Endothelial cell of umbilical vein (primary cell): ENCODE results near the gene TEX54. TPM values are rescaled to one million over a fixed set of nuclear protein-coding genes. Genes with fewer than 3 reads are reported as not detected.

Source experiments
- BruUV-seq: library from RNA; stranded (reverse); fragments of 400-500 nt; replicated peaks from 2 replicates; lab custom pipeline; 2021; lab: Mats Ljungman, UMichigan
- CTCF ChIA-PET: fragments of 300-600, 350-600 bp; sonication (Branson Sonifier 250); formaldehyde crosslinking; loops from one replicate; lab custom pipeline; 2021; ENCODE audit warnings: antibody characterized with exemption, inconsistent platforms; lab: Charles Lee
- POLR2A ChIA-PET: fragments of 300-600, 350-600 bp; sonication (Branson Sonifier 250); formaldehyde crosslinking; loops from one replicate; lab custom pipeline; 2021; ENCODE audit warnings: antibody characterized with exemption, inconsistent platforms; lab: Charles Lee
- DNase-seq: peaks from one replicate; pipeline ENCODE4 v3.0.0-alpha.2; 2011; ENCODE audit warnings: low read depth, low spot score
- FAIRE-seq: peaks from 2 replicates; lab custom pipeline; 2011; peaks lifted over from hg19 to GRCh38; lab: Jason Lieb, UNC
- H2AFZ ChIP-seq: 2 replicates; pipeline ENCODE4 v1.6.0; 2012; ENCODE audit warnings: low read depth, low read length, control low read depth, inconsistent platforms
- H3K27ac ChIP-seq: 2 replicates; pipeline ENCODE4 v1.5.1; 2011; ENCODE audit warnings: low read depth, mild to moderate bottlenecking, control low read depth, low read length, moderate library complexity; ENCODE audit not compliant: insufficient read depth
- H3K27me3 ChIP-seq, 2 experiments: 2 replicates each; pipeline versions ENCODE4 v1.6.0 to v1.6.1; 2011; ENCODE audit warnings: low read length in 2 of 2, mixed read lengths in 1 of 2; ENCODE audit not compliant: control insufficient read depth in 2 of 2, insufficient read depth in 2 of 2
- H3K36me3 ChIP-seq, 2 experiments: 2 replicates in 1 of 2; 3 replicates in 1 of 2; pipeline ENCODE4 v1.5.1; 2011; ENCODE audit warnings: low read length in 2 of 2, mild to moderate bottlenecking in 1 of 2, moderate library complexity in 1 of 2; ENCODE audit not compliant: control insufficient read depth in 2 of 2, insufficient read depth in 2 of 2; ENCODE audit errors: extremely low read depth in 1 of 2
- H3K4me1 ChIP-seq: 3 replicates; pipeline ENCODE4 v1.5.1; 2011; ENCODE audit warnings: mild to moderate bottlenecking, low read length; ENCODE audit not compliant: control insufficient read depth, insufficient read depth; ENCODE audit errors: extremely low read depth
- H3K4me2 ChIP-seq: 2 replicates; pipeline ENCODE4 v1.6.1; 2011; ENCODE audit warnings: low read length, control low read depth, mixed read lengths; ENCODE audit not compliant: insufficient read depth
- H3K4me3 ChIP-seq, 3 experiments: fragments of 200-600 bp in 1 of 3; sonication (generic), shearing (Covaris generic) in 1 of 3; replicated peaks in 1 of 3; 2 replicates each; pipeline ENCODE4 v1.5.1; 2011 to 2016; ENCODE audit warnings: control low read depth in 3 of 3, low read length in 3 of 3, mild to moderate bottlenecking in 2 of 3, inconsistent platforms in 1 of 3, low read depth in 1 of 3, moderate library complexity in 1 of 3; ENCODE audit not compliant: insufficient read depth in 1 of 3
- H3K79me2 ChIP-seq: 2 replicates; pipeline ENCODE4 v1.6.0; 2012; ENCODE audit warnings: low read length, inconsistent platforms; ENCODE audit not compliant: control insufficient read depth, insufficient read depth
- H3K9ac ChIP-seq: replicated peaks from 2 replicates; pipeline ENCODE3; 2011; ENCODE audit warnings: low read length, control low read depth; ENCODE audit not compliant: insufficient read depth; ENCODE audit errors: extremely low read depth
- H3K9me1 ChIP-seq: replicated peaks from 3 replicates; pipeline ENCODE4 v1.6.0; 2011; ENCODE audit warnings: mild to moderate bottlenecking, low read length; ENCODE audit not compliant: control insufficient read depth, insufficient read depth; ENCODE audit errors: extremely low read depth
- H3K9me3 ChIP-seq: replicated peaks from 2 replicates; pipeline ENCODE4 v1.5.1; 2012; ENCODE audit warnings: low read length, inconsistent platforms; ENCODE audit not compliant: control insufficient read depth, insufficient read depth
- H4K20me1 ChIP-seq: replicated peaks from 2 replicates; pipeline ENCODE3; 2011; ENCODE audit warnings: mild to moderate bottlenecking, low read length; ENCODE audit not compliant: control insufficient read depth, insufficient read depth; ENCODE audit errors: extremely low read depth
- FOS ChIP-seq: IDR thresholded peaks from 2 replicates; pipeline ENCODE4 v1.6.1; 2011; ENCODE audit warnings: mild to moderate bottlenecking, low read length, moderate library complexity, borderline replicate concordance; ENCODE audit not compliant: insufficient read depth
- GATA2 ChIP-seq: IDR thresholded peaks from 2 replicates; pipeline ENCODE4 v1.7.0; 2011; ENCODE audit warnings: low read depth, mild to moderate bottlenecking, moderate library complexity, mixed read lengths, low read length; ENCODE audit not compliant: insufficient read length, insufficient read depth
- JUN ChIP-seq: IDR thresholded peaks from 2 replicates; pipeline ENCODE4 v1.6.1; 2011; ENCODE audit warnings: borderline replicate concordance, low read depth; ENCODE audit not compliant: insufficient read length, insufficient read depth
- MYC ChIP-seq: IDR thresholded peaks from one replicate; pipeline ENCODE4 v1.6.1; 2011; ENCODE audit warnings: mild to moderate bottlenecking, low read depth, low read length
- POLR2A ChIP-seq: IDR thresholded peaks from 2 replicates; pipeline ENCODE4 v1.6.1; 2012; ENCODE audit warnings: low read depth, mild to moderate bottlenecking, control low read depth, low read length
- POLR2AphosphoS5 ChIP-seq: IDR thresholded peaks from 2 replicates; pipeline ENCODE4 v1.6.1; 2012; ENCODE audit warnings: low read depth, mild to moderate bottlenecking, control low read depth, low read length, moderate library complexity; ENCODE audit not compliant: insufficient read depth
- dilution Hi-C: fragments of 300-500 bp; cut with MboI; formaldehyde crosslinking; loops from one replicate; pipeline ENCODE4 v1.15.0; 2019; ENCODE audit warnings: low sequenced_read_pairs; ENCODE audit not compliant: extremely low pct_ligation_motif_present
- intact Hi-C: fragments of 100-400 bp; cut with micrococcal nuclease; formaldehyde crosslinking; loops from one replicate; pipeline ENCODE4 v1.10.0; 2022
- polyA plus RNA-seq, 4 experiments: library from polyadenylated mRNA; depleted of rRNA in 3 of 4; stranded (reverse) in 3 of 4; unstranded in 1 of 4; fragments of >200 nt; gene quantifications; 2 replicates each; pipeline versions ENCODE4 v1.2.1 to v1.2.3, GENCODE V29; 2011 to 2012; ENCODE audit warnings: missing spikeins in 1 of 4
- total RNA-seq: library from RNA; stranded (reverse); gene quantifications from 2 replicates; pipeline ENCODE4 v1.2.3, GENCODE V29; 2021
- TF ChIP-seq, protein P1 (sequence below), 2 donors: IDR thresholded peaks; 1 replicate in 1 of 2; 2 replicates in 1 of 2; pipeline ENCODE4 v1.5.1; 2011; ENCODE audit warnings: low read length in 2 of 2, mild to moderate bottlenecking in 2 of 2, moderate library complexity in 2 of 2, control low read depth in 1 of 2, inconsistent platforms in 1 of 2, low read depth in 1 of 2; ENCODE audit not compliant: insufficient read depth in 1 of 2; ENCODE audit errors: extremely low read depth in 1 of 2

TEX54 gene
- total and polyA plus RNA-seq, 2 donors (not counting 3 experiments of a cell fraction or from before 2014, with no cell fraction given): not detected

DNA sequence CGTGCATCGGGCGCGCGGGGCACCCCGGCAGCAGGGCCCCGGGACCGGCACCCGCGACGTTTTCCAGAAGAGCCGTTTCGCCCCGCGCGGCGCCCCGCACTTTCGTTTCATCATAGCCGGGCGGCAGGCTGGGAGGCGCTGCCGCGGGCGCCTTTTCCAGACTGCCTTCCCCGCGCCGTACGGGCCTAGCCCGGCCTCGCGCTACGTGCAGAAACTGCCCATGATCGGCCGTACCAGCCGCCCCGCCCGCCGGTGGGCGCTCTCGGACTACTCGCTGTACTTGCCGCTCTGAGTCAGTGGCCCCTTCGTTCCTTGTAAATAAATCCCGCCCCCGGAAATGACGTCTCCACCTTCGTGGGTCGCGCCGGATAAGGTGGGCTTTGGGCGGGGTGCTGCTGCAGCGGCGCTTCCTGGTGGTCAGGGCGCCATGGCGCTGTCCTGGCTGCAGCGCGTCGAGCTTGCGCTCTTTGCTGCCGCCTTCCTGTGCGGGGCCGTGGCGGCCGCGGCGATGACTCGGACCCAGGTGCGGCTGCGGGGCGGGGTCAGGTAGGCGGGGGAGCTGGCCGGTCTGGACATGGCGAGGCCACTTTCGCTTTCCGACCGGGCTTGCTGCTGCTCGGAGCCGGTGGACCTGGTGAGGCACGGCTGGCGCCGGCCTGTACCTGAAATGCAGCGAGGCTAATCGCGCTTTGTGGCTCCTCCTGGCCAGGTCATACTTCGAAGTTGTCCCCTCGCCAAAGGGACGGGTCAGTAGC is 45.5 kb downstream of the TEX54 start, which contains the start of gene TMEM179B:
Gene TMEM179B, plus strand, starts transcription at position 398 of the 755 bp plus-strand sequence. Its CDS starts 30 bp downstream, at position 428.
- H2AFZ ChIP-seq: peak within 1 kb of the TSS; percentile 61
- FAIRE-seq: peak; percentile 95
- intact Hi-C loops: loop anchor here (1.0 to 2.0 kb wide), 5 partner anchors 18 to 94 kb away; partner anchors contain the start of genes NXF1, POLR2G, STX5 and TEX54

More for the DNA sequence above, 45.5 kb downstream of the TEX54 start, which contains the start of gene TMEM179B:
- Histone ChIP-seq H3K4me2 (peak within 1 kb of the TSS; percentile 68), H3K4me3 (peak within 1 kb of the TSS; percentile 1 to 95 (median 43)), H4K20me1 (no peaks in the 10 kb centered on the region), H3K36me3 (peaks cover 0 to 13% of the 10 kb centered on the region in 2 experiments), H3K27ac (peak within 1 kb of the TSS; percentile 32), H3K9ac (peak within 1 kb of the TSS; percentile 75), H3K79me2 (peaks cover 27% of the 10 kb centered on the region), H3K9me1 (no peaks in the 10 kb centered on the region), H3K9me3 (no peaks in the 10 kb centered on the region), H3K27me3 (no peaks in the 10 kb centered on the region), H3K4me1 (peaks cover 14% of the 10 kb centered on the region)
- ChIA-PET POLR2A (interaction anchor here (0.9 to 2.8 kb wide), 7 partner anchors 12 to 94 kb away, joined by 3 to 33 read pairs (median 5); partner anchors contain the start of genes SLC3A2, STX5 and ZBTB3), CTCF (interaction anchor here (0.6 to 3.1 kb wide), 51 partner anchors 9 to 392 kb away, joined by 3 to 105 read pairs (median 6); partner anchors contain the start of genes C11orf98, CSKMT, HNRNPUL2 and POLR2G)
- peak; percentile 97 for DNase-seq
- dilution Hi-C loops: no loop called here
- TF ChIP-seq GATA2 (no peak), POLR2A (peak; percentile 97), POLR2AphosphoS5 (peak; percentile 98), FOS (peak; percentile 60), MYC (no peak), JUN (no peak)
- TF ChIP-seq, protein P1, sequence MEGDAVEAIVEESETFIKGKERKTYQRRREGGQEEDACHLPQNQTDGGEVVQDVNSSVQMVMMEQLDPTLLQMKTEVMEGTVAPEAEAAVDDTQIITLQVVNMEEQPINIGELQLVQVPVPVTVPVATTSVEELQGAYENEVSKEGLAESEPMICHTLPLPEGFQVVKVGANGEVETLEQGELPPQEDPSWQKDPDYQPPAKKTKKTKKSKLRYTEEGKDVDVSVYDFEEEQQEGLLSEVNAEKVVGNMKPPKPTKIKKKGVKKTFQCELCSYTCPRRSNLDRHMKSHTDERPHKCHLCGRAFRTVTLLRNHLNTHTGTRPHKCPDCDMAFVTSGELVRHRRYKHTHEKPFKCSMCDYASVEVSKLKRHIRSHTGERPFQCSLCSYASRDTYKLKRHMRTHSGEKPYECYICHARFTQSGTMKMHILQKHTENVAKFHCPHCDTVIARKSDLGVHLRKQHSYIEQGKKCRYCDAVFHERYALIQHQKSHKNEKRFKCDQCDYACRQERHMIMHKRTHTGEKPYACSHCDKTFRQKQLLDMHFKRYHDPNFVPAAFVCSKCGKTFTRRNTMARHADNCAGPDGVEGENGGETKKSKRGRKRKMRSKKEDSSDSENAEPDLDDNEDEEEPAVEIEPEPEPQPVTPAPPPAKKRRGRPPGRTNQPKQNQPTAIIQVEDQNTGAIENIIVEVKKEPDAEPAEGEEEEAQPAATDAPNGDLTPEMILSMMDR (IDR thresholded peaks at IDR 0.05; ENCODE audit: extremely low read depth in 1 of 2, insufficient read depth in 1 of 2, low read depth in 1 of 2, low read length in 2 of 2): peak; percentile 62 to 83
- BruUV-seq: TSS peak; percentile 46
